ENCODE results near the gene ECE1. TPM values are rescaled to one million over a fixed set of nuclear protein-coding genes. Genes with fewer than 3 reads are reported as not detected.
A peak's percentile ranks its signal among the peaks of the same experiment; 100 is the strongest.

Gene ECE1
- total and polyA plus RNA-seq, 2 of the 13 experiments (the other 11 are each of a cell fraction or from before 2014, with no cell fraction given), result 13.5 to 21.2 TPM

- TSS peak; percentile 70 for BruUV-seq (replicated peaks)
- peak overlapping the region; percentile 90 to 95 (median 91) for H3K4me3 ChIP-seq (replicated peaks in 1 of 3; ENCODE audit: insufficient read depth in 1 of 3, low read depth in 2 of 3, low read length in 3 of 3)
- FAIRE-seq (no peak), DNase-seq (ENCODE audit: low spot score) (no peak), ATAC-seq (no peak)
- ChIA-PET POLR2A (interaction anchor here (0.9 kb wide), 1 partner anchor 388 kb away, joined by 3 read pairs; the partner anchor contains the start of gene HP1BP3), CTCF (ENCODE audit: low intra/inter-chr PET ratio, low total read pairs) (no interaction called here)
- WGBS (ENCODE audit: low lambda C conversion rate), result 3% methylated on average over 6 of the region's 6 CpGs
- TF ChIP-seq GABPA (IDR thresholded peaks at IDR 0.05; ENCODE audit: low read depth, low read length) (no peak), GABPA (CRISPR knock-in tag; IDR thresholded peaks at IDR 0.05; ENCODE audit: low read depth) (peak; percentile 36; the same call in 1 of the 2 replicates), MED1 (CRISPR knock-in tag; IDR thresholded peaks at IDR 0.05) (0 out of 2 replicates have a peak, but pooled peaks have one; percentile 3), KDM5A (IDR thresholded peaks at IDR 0.05; ENCODE audit: borderline replicate concordance, low read length) (0 out of 2 replicates have a peak, but pooled peaks have one; percentile 17), DRAP1 (CRISPR knock-in tag; IDR thresholded peaks at IDR 0.05) (no peak), KMT2B (CRISPR knock-in tag; IDR thresholded peaks at IDR 0.05) (0 out of 2 replicates have a peak, but pooled peaks have one; percentile 1), ATF4 (CRISPR knock-in tag; IDR thresholded peaks at IDR 0.05) (peak in 1 of 2 experiments; percentile 3; a peak in 2 of 4 replicates)
- peak overlapping the region; percentile 79 for H3K4me2 ChIP-seq (ENCODE audit: low read depth, low read length)
- H3K27ac ChIP-seq (ENCODE audit: extremely low read length, insufficient read depth, low read length), result peak overlapping the region; percentile 77
- H3K27me3 ChIP-seq (ENCODE audit: control insufficient read depth in 1 of 2, insufficient read depth in 2 of 2, low read length in 2 of 2), result no peaks in the 10 kb centered on the region; a peak in 1 of 5 replicates
- in situ Hi-C loops (cut with HindIII; ENCODE audit: extremely low pct_ligation_motif_present, low pct_unique_long_range_greater_than_20kb) (loop anchor here (25.0 kb wide), 1 partner anchor 188 kb away; no protein-coding TSS in a partner anchor), intact Hi-C loops (cut with micrococcal nuclease; ENCODE audit: unreplicated experiment) (no loop called here)
- H4K20me1 ChIP-seq (ENCODE audit: insufficient read depth, low read length), result no peaks in the 10 kb centered on the region; the same call in 1 of the 2 replicates
- peaks cover 42% of the 10 kb centered on the region for H3K4me1 ChIP-seq (ENCODE audit: insufficient read depth, low read length)
- H3K9me3 ChIP-seq (ENCODE audit: low read length), result no peaks in the 10 kb centered on the region
- peaks cover 44% of the 10 kb centered on the region for H3K79me2 ChIP-seq (ENCODE audit: insufficient read depth, low read length)
- H2AFZ ChIP-seq (ENCODE audit: low read length), result no peak overlapping the region
- no peaks in the 10 kb centered on the region; a peak in 1 of 5 replicates for H3K36me3 ChIP-seq (replicated peaks in 1 of 2; ENCODE audit: control insufficient read depth in 1 of 2, insufficient read depth in 2 of 2, low read length in 2 of 2)
- peak overlapping the region; percentile 79 for H3K9ac ChIP-seq (ENCODE audit: insufficient read depth, low read depth, low read length)
Observed at GRCh38 chr1:21175324-21175669, 115.0 kb downstream of the ECE1 start.

All from HepG2 (cell line).